ENCODE data around the gene ERI2.

Gene ERI2, protein sequence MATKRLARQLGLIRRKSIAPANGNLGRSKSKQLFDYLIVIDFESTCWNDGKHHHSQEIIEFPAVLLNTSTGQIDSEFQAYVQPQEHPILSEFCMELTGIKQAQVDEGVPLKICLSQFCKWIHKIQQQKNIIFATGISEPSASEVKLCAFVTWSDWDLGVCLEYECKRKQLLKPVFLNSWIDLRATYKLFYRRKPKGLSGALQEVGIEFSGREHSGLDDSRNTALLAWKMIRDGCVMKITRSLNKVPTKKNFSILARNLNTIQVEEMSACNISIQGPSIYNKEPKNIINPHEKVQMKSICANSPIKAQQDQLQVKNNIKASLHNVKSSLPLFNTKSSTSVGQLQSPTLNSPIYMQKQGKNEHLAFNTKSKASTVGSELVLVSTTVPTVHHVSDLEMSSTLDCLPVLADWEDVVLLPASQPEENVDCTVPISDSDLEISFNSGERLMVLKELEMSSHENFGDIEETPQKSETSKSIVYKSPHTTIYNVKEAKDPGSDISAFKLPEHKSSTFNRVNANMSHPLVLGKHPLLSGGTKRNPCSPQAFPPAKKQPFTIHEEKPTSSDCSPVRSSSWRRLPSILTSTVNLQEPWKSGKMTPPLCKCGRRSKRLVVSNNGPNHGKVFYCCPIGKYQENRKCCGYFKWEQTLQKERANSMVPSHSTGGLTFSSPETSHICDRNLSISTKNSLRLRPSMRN

DNA sequence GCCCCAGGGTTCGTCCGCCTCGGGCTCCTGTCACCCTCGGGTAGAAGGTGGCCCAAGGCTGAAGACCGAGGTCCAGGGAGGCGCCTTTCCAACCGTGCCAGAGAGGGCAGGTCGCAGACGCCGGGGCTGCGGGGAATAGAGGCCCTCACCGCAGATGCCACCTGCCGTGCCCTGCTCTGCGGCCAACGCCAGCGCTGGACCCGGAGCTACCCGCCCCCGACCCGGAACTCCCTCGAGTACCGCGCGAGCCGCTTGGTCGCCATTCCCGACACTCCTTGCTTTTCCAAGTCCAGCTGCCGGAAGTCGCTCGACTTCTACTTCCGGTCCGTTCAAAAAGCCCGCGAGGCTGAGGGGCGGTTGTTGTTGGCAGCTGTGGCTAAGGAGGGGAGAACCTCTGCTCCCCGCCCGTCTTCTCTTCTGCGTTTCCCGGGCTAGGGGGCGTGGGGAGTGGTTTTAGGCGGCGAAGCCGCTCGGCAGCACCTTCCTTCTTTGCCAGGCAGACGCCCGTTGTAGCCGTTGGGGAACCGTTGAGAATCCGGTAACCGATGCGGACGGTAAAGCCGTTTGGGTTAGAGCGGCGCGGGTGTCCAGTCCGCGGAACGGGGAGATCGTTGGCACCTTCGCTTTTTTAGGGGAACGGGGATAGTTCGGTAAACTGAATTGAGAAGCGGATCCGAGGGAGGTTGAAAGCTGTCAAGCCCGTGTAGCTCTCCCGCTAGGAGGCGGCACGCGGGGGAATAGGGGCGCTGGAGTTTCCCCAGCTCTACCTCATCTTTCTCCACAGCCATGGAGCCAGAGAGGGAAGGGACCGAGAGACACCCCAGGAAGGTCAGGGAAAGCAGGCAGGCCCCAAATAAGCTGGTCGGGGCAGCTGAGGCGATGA lies at the start of gene ERI2, which contains the start of gene REXO5:
Gene ERI2, minus strand, starts transcription at position 305 of the 883 bp plus-strand sequence. Its CDS starts 42 bp downstream, at position 263.
Gene REXO5, plus strand, starts transcription at position 360 of the 883 bp plus-strand sequence. Its CDS starts 427 bp downstream, at position 787.
- ChIA-PET CTCF (interaction anchor here (0.7 to 5.2 kb wide), 17 partner anchors 8 to 497 kb away, joined by 3 to 21 read pairs (median 4); no protein-coding TSS in a partner anchor), POLR2A (interaction anchor here (0.7 to 1.3 kb wide), 2 partner anchors 94 to 283 kb away, joined by 3 to 5 read pairs; partner anchors contain the start of genes DCUN1D3 and LYRM1)
- H3K4me3 ChIP-seq (ENCODE audit: low read depth, low read length) = peak within 1 kb of the TSS; percentile 85
- peak; percentile 58 for DNase-seq (ENCODE audit: low read depth, low spot score)
- TF ChIP-seq, protein P1, sequence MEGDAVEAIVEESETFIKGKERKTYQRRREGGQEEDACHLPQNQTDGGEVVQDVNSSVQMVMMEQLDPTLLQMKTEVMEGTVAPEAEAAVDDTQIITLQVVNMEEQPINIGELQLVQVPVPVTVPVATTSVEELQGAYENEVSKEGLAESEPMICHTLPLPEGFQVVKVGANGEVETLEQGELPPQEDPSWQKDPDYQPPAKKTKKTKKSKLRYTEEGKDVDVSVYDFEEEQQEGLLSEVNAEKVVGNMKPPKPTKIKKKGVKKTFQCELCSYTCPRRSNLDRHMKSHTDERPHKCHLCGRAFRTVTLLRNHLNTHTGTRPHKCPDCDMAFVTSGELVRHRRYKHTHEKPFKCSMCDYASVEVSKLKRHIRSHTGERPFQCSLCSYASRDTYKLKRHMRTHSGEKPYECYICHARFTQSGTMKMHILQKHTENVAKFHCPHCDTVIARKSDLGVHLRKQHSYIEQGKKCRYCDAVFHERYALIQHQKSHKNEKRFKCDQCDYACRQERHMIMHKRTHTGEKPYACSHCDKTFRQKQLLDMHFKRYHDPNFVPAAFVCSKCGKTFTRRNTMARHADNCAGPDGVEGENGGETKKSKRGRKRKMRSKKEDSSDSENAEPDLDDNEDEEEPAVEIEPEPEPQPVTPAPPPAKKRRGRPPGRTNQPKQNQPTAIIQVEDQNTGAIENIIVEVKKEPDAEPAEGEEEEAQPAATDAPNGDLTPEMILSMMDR (IDR thresholded peaks at IDR 0.05; ENCODE audit: insufficient read depth, low read length, missing control alignments) = peak; percentile 70

DNA sequence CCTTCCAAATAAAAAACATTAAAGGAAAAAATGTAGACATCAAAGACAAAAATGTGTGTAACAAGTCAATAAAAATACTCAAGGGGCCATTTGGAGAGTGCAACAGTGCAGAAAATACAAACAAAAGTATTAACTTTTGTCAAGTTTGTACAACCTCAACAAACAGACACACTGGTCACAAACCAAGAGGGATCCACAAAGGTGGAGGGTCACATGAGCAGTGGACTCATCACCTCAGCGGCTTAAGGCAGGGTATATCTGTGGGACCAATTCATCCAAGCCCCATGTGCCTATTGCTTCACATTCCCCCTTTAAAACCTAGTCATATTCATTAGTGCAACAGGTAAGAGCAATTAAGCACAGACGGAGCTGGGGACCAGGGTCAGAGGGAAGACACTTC lies 48.7 kb upstream of the ERI2 start:
- no peak overlapping the region for H3K4me3 ChIP-seq (ENCODE audit: low read depth, low read length)
- ChIA-PET CTCF (interaction anchor here (1.3 to 1.8 kb wide), 2 partner anchors 10 to 20 kb away, joined by 4 read pairs; no protein-coding TSS in a partner anchor), POLR2A (no interaction called here)
- TF ChIP-seq, protein P1 (IDR thresholded peaks at IDR 0.05; ENCODE audit: insufficient read depth, low read length, missing control alignments) = no peak
- DNase-seq (ENCODE audit: low read depth, low spot score) = no peak

DNA sequence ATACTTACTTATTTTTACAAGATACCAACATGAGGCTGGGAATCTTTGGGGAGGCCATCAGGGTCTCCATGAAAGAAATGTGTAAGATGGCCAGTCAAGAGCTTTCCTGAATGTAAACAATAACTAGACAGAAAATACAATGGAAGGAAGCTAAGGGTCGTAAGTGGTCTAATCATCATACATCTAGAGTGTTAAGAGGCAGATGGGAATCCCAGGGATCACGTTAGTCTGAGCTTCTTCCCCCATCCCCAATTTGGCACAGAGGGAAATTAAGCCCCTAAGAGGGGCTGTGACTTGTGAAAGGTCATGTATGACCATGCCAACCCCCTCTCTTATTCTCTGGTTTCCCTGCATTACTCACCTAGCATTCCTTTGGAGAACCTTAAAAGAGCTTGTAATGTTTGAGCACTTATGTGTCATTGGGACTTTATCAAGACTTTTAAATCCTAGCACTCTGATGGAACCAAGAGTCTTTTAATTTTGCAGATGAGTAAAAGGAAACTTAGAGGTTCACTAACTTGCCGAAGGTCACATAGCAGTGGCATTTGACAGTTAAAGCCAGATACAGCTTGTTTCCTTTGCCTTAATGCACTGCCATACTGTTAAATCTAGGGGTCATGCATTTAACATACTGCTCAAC lies 47.8 kb upstream of the ERI2 start:
- DNase-seq (ENCODE audit: low read depth, low spot score) = no peak
- TF ChIP-seq, protein P1 (IDR thresholded peaks at IDR 0.05; ENCODE audit: insufficient read depth, low read length, missing control alignments) = no peak
- H3K4me3 ChIP-seq (ENCODE audit: low read depth, low read length) = no peak overlapping the region
- POLR2A ChIA-PET = interaction anchor here (1.0 kb wide), 1 partner anchor 12 kb away, joined by 3 read pairs; no protein-coding TSS in a partner anchor
- CTCF ChIA-PET = interaction anchor here (0.7 to 7.6 kb wide), 4 partner anchors 11 to 448 kb away, joined by 3 to 75 read pairs (median 4); no protein-coding TSS in a partner anchor

DNA sequence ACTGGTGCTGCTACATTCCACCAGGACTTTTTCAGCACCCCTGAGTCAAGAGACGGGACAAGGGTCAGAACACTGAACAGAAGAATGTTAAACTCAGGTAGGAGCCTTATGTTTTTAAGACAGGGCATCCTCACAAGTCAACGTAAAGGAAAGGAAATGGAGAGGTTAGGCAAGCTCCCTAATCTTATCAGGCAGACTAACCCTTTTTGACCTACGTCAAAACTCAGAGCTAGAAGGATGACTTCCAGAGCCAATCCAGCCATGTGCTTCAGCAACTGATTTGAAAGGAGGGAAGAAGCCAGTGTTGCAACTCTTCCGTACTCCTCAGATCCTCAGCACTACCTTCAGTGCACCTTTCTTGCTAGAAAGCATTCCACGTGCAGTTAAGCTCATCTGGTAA lies 46.9 kb upstream of the ERI2 start:
- POLR2A ChIA-PET = no interaction called here
- DNase-seq (ENCODE audit: low read depth, low spot score) = no peak
- CTCF ChIA-PET = interaction anchor here (1.1 to 9.5 kb wide), 4 partner anchors 12 to 449 kb away, joined by 3 to 135 read pairs (median 82); no protein-coding TSS in a partner anchor
- TF ChIP-seq, protein P1 (IDR thresholded peaks at IDR 0.05; ENCODE audit: insufficient read depth, low read length, missing control alignments) = no peak
- no peak overlapping the region for H3K4me3 ChIP-seq (ENCODE audit: low read depth, low read length)

DNA sequence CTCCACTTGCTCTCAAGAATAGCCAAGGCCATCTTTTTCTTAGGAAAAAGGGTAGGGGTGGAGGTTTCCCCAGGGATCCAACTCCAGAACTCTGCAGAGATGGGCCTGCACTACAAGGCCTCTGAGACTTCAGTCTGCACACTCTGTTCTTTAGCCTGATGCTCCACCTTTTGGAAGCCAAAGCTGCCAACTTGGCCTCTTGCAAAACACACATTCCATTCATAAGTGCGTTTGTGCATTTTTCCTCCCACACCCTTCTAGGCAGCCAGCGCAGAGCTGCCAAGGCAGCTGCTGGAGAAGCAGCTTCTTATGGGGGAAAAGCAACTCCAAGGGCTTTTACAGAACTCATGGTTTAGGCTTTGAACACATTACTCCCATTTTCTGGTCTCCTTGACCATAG lies 45.3 kb upstream of the ERI2 start:
- peak; percentile 81 for DNase-seq (ENCODE audit: low read depth, low spot score)
- CTCF ChIA-PET = interaction anchor here (0.7 to 9.5 kb wide), 21 partner anchors 10 to 337 kb away, joined by 3 to 135 read pairs (median 7); partner anchors contain the start of genes DCUN1D3, ERI2, LDAF1 and LYRM1
- POLR2A ChIA-PET = interaction anchor here (0.6 to 1.5 kb wide), 7 partner anchors 14 to 449 kb away, joined by 3 to 6 read pairs (median 3); partner anchors contain the start of genes DCUN1D3 and LYRM1

More for the DNA sequence above, 45.3 kb upstream of the ERI2 start:
- no peak overlapping the region for H3K4me3 ChIP-seq (ENCODE audit: low read depth, low read length)
- TF ChIP-seq, protein P1 (IDR thresholded peaks at IDR 0.05; ENCODE audit: insufficient read depth, low read length, missing control alignments) = no peak
